ENCODE measurements around the gene PRR29.

Gene PRR29

GRCh38 chr17:63984651-63985386 lies 13.3 kb upstream of the PRR29 start:
- H2AFZ ChIP-seq, result no peak overlapping the region
- H3K27me3 ChIP-seq (ENCODE audit: control insufficient read depth, insufficient read depth, low read length), result no peaks in the 10 kb centered on the region
- peak overlapping the region; percentile 53 for H3K27ac ChIP-seq
- no peak overlapping the region for H3K9ac ChIP-seq
- peaks cover 11% of the 10 kb centered on the region for H3K4me1 ChIP-seq
- TF ChIP-seq CTCF (IDR thresholded peaks at IDR 0.05), result no peak
- no peaks in the 10 kb centered on the region for H3K36me3 ChIP-seq (ENCODE audit: control insufficient read depth, insufficient read depth, low read length)
- no peaks in the 10 kb centered on the region for H3K79me2 ChIP-seq
- H3K9me3 ChIP-seq (ENCODE audit: control insufficient read depth, low read length), result no peaks in the 10 kb centered on the region
- H3K4me2 ChIP-seq (ENCODE audit: low read length), result no peak overlapping the region
- H3K4me3 ChIP-seq (ENCODE audit: low read depth, low read length), result no peak overlapping the region

GRCh38 chr17:63985387-63986140 lies 12.6 kb upstream of the PRR29 start:
- Histone ChIP-seq H3K79me2 (no peaks in the 10 kb centered on the region), H3K4me3 (ENCODE audit: low read depth, low read length) (no peak overlapping the region), H3K9ac (no peak overlapping the region), H3K4me2 (ENCODE audit: low read length) (no peak overlapping the region), H3K4me1 (peaks cover 11% of the 10 kb centered on the region), H2AFZ (no peak overlapping the region), H3K27me3 (ENCODE audit: control insufficient read depth, insufficient read depth, low read length) (no peaks in the 10 kb centered on the region), H3K36me3 (ENCODE audit: control insufficient read depth, insufficient read depth, low read length) (no peaks in the 10 kb centered on the region), H3K27ac (peak overlapping the region; percentile 51), H3K9me3 (ENCODE audit: control insufficient read depth, low read length) (no peaks in the 10 kb centered on the region)
- TF ChIP-seq CTCF (IDR thresholded peaks at IDR 0.05), result no peak

GRCh38 chr17:63986821-63987220 lies 11.3 kb upstream of the PRR29 start:
- Histone ChIP-seq H3K79me2 (no peaks in the 10 kb centered on the region), H3K4me2 (ENCODE audit: low read length) (no peak overlapping the region), H3K36me3 (ENCODE audit: control insufficient read depth, insufficient read depth, low read length) (no peaks in the 10 kb centered on the region), H3K27me3 (ENCODE audit: control insufficient read depth, insufficient read depth, low read length) (no peaks in the 10 kb centered on the region), H3K9ac (no peak overlapping the region), H3K27ac (no peak overlapping the region), H3K9me3 (ENCODE audit: control insufficient read depth, low read length) (no peaks in the 10 kb centered on the region), H3K4me3 (ENCODE audit: low read depth, low read length) (no peak overlapping the region), H2AFZ (peak overlapping the region; percentile 19), H3K4me1 (peaks cover 11% of the 10 kb centered on the region)
- TF ChIP-seq CTCF (IDR thresholded peaks at IDR 0.05), result no peak

DNA sequence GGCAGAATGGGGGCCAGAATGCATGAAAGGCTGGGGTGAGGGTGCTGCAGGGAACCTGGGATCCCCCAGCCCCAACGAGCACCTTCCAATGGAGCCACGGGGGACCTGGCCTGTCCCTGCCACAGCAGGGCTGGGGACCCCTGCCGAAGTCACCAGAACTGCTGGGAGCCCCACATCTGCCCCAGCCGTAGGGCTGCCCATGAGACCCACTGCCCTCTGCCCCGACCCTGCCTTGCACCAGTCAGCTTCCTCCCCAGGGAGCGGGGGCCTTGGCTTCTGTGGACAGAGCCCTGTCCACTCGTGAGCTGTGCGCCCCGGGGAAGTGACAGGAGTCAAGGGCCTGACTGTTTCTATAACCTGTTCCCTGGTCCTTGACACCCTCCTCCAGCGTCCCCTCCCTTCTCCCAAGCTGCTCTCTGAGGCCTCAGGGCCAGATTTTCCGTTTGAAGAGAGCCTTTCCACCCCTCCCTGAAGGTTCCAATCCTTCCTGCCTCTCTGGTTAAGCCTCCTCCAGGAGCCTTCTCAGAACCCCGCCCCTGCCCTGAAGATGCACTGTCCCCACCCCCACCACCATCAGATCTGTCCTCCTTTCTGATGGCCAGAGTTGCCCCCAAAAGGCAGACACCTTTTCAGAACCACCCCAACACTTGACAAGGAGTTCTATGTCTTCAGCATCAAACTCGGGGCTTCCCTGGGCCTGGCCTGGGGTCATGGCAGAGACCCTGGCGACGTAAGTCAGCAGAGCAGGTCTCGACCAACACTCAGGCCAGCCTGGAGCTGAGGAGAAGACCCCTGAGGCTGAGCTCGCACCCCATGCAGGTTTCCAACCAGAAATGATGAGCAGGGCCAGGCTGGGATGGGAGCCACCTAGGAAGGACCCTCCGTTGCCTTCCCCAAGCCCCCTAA lies 10.7 kb upstream of the PRR29 start:
- H3K79me2 ChIP-seq, result no peaks in the 10 kb centered on the region
- no peak for TF ChIP-seq CTCF (IDR thresholded peaks at IDR 0.05)
- no peaks in the 10 kb centered on the region for H3K27me3 ChIP-seq (ENCODE audit: control insufficient read depth, insufficient read depth, low read length)
- no peak overlapping the region for H3K9ac ChIP-seq
- no peaks in the 10 kb centered on the region for H3K36me3 ChIP-seq (ENCODE audit: control insufficient read depth, insufficient read depth, low read length)
- H3K4me2 ChIP-seq (ENCODE audit: low read length), result no peak overlapping the region
- peaks cover 11% of the 10 kb centered on the region for H3K4me1 ChIP-seq
- no peak overlapping the region for H3K4me3 ChIP-seq (ENCODE audit: low read depth, low read length)
- peak overlapping the region; percentile 19 for H2AFZ ChIP-seq
- H3K27ac ChIP-seq, result no peak overlapping the region
- H3K9me3 ChIP-seq (ENCODE audit: control insufficient read depth, low read length), result no peaks in the 10 kb centered on the region

Measured in parathyroid adenoma (tissue), 2 donors.